ENCODE results near the gene ZBTB43. TPM values are rescaled to one million over a fixed set of nuclear protein-coding genes. Genes with fewer than 3 reads are reported as not detected.
A peak's percentile ranks its signal among the peaks of the same experiment; 100 is the strongest.

ZBTB43 gene
- polyA plus RNA-seq (2012; ENCODE audit: insufficient read depth, insufficient read length, low read depth) = 9.8 TPM

- Histone ChIP-seq H3K9me3 (no peaks in the 10 kb centered on the region), H3K4me1 (no peaks in the 10 kb centered on the region), H3K27me3 (no peaks in the 10 kb centered on the region), H3K36me3 (peaks cover 4% of the 10 kb centered on the region; the same call in 1 of the 2 replicates), H3K4me3 (ENCODE audit: low read depth, low read length) (peak within 1 kb of the TSS; percentile 89)
- peak; percentile 99 for DNase-seq
- TF ChIP-seq CTCF (IDR thresholded peaks at IDR 0.05; ENCODE audit: low read depth, low read length) = no peak
Observed at GRCh38 chr9:126804696-126805553, at the start of gene ZBTB43. Gene ZBTB43, plus strand, starts transcription at chr9:126805040. Its CDS starts 27,470 bp downstream, at chr9:126832510.

- H3K4me3 ChIP-seq (ENCODE audit: low read depth, low read length) = no peak overlapping the region
- DNase-seq = no peak
- no peaks in the 10 kb centered on the region; the same call in 1 of the 2 replicates for H3K27me3 ChIP-seq
- no peaks in the 10 kb centered on the region for H3K36me3 ChIP-seq
- H3K4me1 ChIP-seq = no peaks in the 10 kb centered on the region
- no peaks in the 10 kb centered on the region for H3K9me3 ChIP-seq
- no peak for TF ChIP-seq CTCF (IDR thresholded peaks at IDR 0.05; ENCODE audit: low read depth, low read length)
Observed at GRCh38 chr9:126755317-126755875, 49.4 kb upstream of the ZBTB43 start.

DNA sequence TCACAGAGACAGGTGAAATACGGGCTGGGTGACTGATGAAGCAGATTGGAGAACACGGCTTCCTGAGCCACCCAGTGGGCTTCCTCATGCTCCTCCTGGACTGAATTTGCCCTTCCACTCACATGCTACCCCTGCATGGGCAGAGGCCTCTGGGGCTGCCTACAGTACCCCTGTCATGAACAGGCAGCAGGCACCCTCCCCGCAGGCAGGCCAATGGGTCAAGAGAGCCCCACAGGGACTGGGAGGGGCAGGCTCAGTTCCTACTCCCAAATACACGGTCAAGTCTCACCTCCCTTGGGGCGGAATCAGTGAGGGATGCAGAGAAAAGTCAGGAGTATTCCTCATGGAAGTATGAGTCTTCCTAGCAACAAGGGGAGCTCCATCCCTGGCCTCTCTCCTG lies 48.6 kb upstream of the ZBTB43 start:
- Histone ChIP-seq H3K9me3 (no peaks in the 10 kb centered on the region), H3K4me3 (ENCODE audit: low read depth, low read length) (no peak overlapping the region), H3K4me1 (no peaks in the 10 kb centered on the region), H3K36me3 (no peaks in the 10 kb centered on the region), H3K27me3 (no peaks in the 10 kb centered on the region)
- TF ChIP-seq CTCF (IDR thresholded peaks at IDR 0.05; ENCODE audit: low read depth, low read length) = no peak
- DNase-seq = no peak

DNA sequence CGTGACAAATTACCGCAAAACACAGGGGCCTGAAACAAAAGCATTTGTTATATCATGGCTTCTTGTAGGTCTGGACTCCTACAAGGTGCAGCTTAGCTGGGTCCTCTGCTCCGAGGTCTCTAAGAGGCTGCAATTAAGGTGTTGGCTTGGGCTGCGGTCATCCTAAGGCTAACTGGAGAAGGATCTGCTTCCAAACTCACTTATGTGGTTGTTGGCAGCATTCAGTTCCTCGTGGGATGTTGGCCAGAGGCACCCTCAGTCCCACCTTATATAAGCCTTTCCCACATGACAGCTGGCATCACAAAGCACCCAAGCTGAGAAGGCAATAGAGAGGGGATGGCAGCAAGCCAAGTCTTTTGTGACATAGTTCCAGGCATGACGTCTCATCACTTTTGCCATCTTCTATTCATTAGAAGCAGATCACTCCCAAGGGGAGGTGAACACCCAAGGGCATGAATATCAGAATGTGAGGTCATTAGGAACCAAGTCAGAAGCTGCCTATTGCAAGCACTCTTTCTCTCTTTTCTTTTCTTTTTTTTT lies 47.9 kb upstream of the ZBTB43 start:
- DNase-seq = peak; percentile 33

GRCh38 chr9:126758916-126759585 lies 45.8 kb upstream of the ZBTB43 start:
- Histone ChIP-seq H3K4me3 (ENCODE audit: low read depth, low read length) (no peak overlapping the region), H3K4me1 (no peaks in the 10 kb centered on the region), H3K9me3 (no peaks in the 10 kb centered on the region), H3K36me3 (no peaks in the 10 kb centered on the region), H3K27me3 (no peaks in the 10 kb centered on the region)
- DNase-seq = no peak
- TF ChIP-seq CTCF (IDR thresholded peaks at IDR 0.05; ENCODE audit: low read depth, low read length) = no peak

More for the DNA sequence above, 47.9 kb upstream of the ZBTB43 start:
- H3K9me3 ChIP-seq = no peaks in the 10 kb centered on the region
- H3K27me3 ChIP-seq = no peaks in the 10 kb centered on the region
- no peak overlapping the region for H3K4me3 ChIP-seq (ENCODE audit: low read depth, low read length)
- H3K4me1 ChIP-seq = no peaks in the 10 kb centered on the region
- H3K36me3 ChIP-seq = no peaks in the 10 kb centered on the region
- no peak for TF ChIP-seq CTCF (IDR thresholded peaks at IDR 0.05; ENCODE audit: low read depth, low read length)

All from BE2C (cell line).